Measurements from ENCODE around the gene SOAT1.

GRCh38 chr1:179352236-179352635, 58.6 kb downstream of the SOAT1 start:
- TF ChIP-seq CTCF (IDR thresholded peaks at IDR 0.05) (no peak), POLR2A (IDR thresholded peaks at IDR 0.05) (no peak)

Data from esophagus squamous epithelium (tissue), 4 donors.